ENCODE data around the gene PRPF38B.
A peak's percentile ranks its signal among the peaks of the same experiment; 100 is the strongest.

Gene PRPF38B

DNA sequence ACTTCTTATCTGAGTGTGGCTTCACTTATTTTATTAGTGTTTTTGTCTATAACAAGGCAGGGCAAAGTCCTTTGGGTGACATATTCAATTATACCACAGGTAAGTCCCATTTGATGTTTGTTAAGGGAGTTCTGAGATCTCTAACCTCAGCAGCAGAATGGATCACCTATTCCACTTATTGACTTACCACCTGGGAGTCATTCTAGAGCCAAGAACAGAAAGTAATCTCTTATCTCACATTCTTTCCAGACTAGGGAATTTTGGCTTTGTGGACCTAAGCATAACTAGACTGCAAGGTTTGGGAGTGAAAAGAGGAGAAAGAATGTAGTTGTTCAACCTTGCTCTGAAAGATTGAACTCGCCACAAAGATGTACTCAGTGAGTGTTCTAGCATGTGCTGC is 33.8 kb downstream of the PRPF38B start:
- WGBS (ENCODE audit: extremely low coverage, insufficient coverage, insufficient read length): no CpG with 5 or more reads among the region's 1 CpG
- Histone ChIP-seq H3K79me2 (ENCODE audit: control insufficient read depth, insufficient read depth, low read length, poor library complexity) (peaks cover under 1% of the 10 kb centered on the region), H2BK12ac (ENCODE audit: low read length) (no peak overlapping the region), H3K23ac (ENCODE audit: low read length) (no peak overlapping the region), H4K12ac (ENCODE audit: low read depth, low read length) (no peak overlapping the region), H3K79me1 (ENCODE audit: low read length) (peaks cover 1% of the 10 kb centered on the region), H3K9me3 (ENCODE audit: insufficient read depth, low read depth, low read length) (peaks cover 5% of the 10 kb centered on the region), H3K36me3 (ENCODE audit: control insufficient read depth in 1 of 2, insufficient read depth in 2 of 2, low read length in 2 of 2) (no peaks in the 10 kb centered on the region), H3K9ac (ENCODE audit: low read length) (no peak overlapping the region), H4K8ac (ENCODE audit: low read depth, low read length) (no peak overlapping the region), H3K4me3 (ENCODE audit: low read depth, low read length) (no peak overlapping the region), H3K4me1 (ENCODE audit: control insufficient read depth in 1 of 2, insufficient read depth in 2 of 2, low read length in 2 of 2) (peaks cover 4 to 5% of the 10 kb centered on the region in 2 experiments), H3K27ac (ENCODE audit: low read depth, low read length) (no peak overlapping the region), H4K91ac (ENCODE audit: low read depth, low read length) (no peak overlapping the region), H3K27me3 (ENCODE audit: insufficient read depth, low read length) (no peaks in the 10 kb centered on the region), H2BK5ac (ENCODE audit: low read depth, low read length, poor library complexity) (no peak overlapping the region), H3K4me2 (ENCODE audit: low read length) (no peak overlapping the region), H3K14ac (ENCODE audit: low read length) (no peak overlapping the region), H2AK5ac (ENCODE audit: low read length) (no peak overlapping the region), H2BK120ac (ENCODE audit: insufficient read depth, low read length, poor library complexity) (no peak overlapping the region), H2AFZ (ENCODE audit: insufficient read depth, low read length, poor library complexity) (no peak overlapping the region), H3K18ac (ENCODE audit: low read length) (no peak overlapping the region), H3K4ac (ENCODE audit: low read depth, low read length) (no peak overlapping the region)
- DNase-seq: peak in 1 of 2 donors; percentile 85

GRCh38 chr1:108728327-108728923 is 36.3 kb downstream of the PRPF38B start:
- Histone ChIP-seq H4K12ac (ENCODE audit: low read depth, low read length) (no peak overlapping the region), H3K4me3 (ENCODE audit: low read depth, low read length) (no peak overlapping the region), H4K8ac (ENCODE audit: low read depth, low read length) (no peak overlapping the region), H2BK120ac (ENCODE audit: insufficient read depth, low read length, poor library complexity) (no peak overlapping the region), H2BK12ac (ENCODE audit: low read length) (no peak overlapping the region), H3K79me2 (ENCODE audit: control insufficient read depth, insufficient read depth, low read length, poor library complexity) (no peaks in the 10 kb centered on the region), H3K4me2 (ENCODE audit: low read length) (no peak overlapping the region), H3K27me3 (ENCODE audit: insufficient read depth, low read length) (no peaks in the 10 kb centered on the region), H3K23ac (ENCODE audit: low read length) (no peak overlapping the region), H3K9me3 (ENCODE audit: insufficient read depth, low read depth, low read length) (peaks cover 5% of the 10 kb centered on the region), H3K9ac (ENCODE audit: low read length) (no peak overlapping the region), H3K79me1 (ENCODE audit: low read length) (no peaks in the 10 kb centered on the region), H3K27ac (ENCODE audit: low read depth, low read length) (no peak overlapping the region), H2BK5ac (ENCODE audit: low read depth, low read length, poor library complexity) (no peak overlapping the region), H4K91ac (ENCODE audit: low read depth, low read length) (no peak overlapping the region), H2AK5ac (ENCODE audit: low read length) (no peak overlapping the region), H3K18ac (ENCODE audit: low read length) (no peak overlapping the region), H2AFZ (ENCODE audit: insufficient read depth, low read length, poor library complexity) (no peak overlapping the region), H3K4me1 (ENCODE audit: control insufficient read depth in 1 of 2, insufficient read depth in 2 of 2, low read length in 2 of 2) (peaks cover 3 to 4% of the 10 kb centered on the region in 2 experiments), H3K4ac (ENCODE audit: low read depth, low read length) (no peak overlapping the region), H3K14ac (ENCODE audit: low read length) (no peak overlapping the region), H3K36me3 (ENCODE audit: control insufficient read depth in 1 of 2, insufficient read depth in 2 of 2, low read length in 2 of 2) (no peaks in the 10 kb centered on the region)
- WGBS (ENCODE audit: extremely low coverage, insufficient coverage, insufficient read length): no CpG with 5 or more reads among the region's 8 CpGs
- DNase-seq: no peak

- Histone ChIP-seq H3K27me3 (ENCODE audit: insufficient read depth, low read length) (no peaks in the 10 kb centered on the region), H3K9ac (ENCODE audit: low read length) (no peak overlapping the region), H3K18ac (ENCODE audit: low read length) (no peak overlapping the region), H4K8ac (ENCODE audit: low read depth, low read length) (no peak overlapping the region), H2BK12ac (ENCODE audit: low read length) (no peak overlapping the region), H3K79me2 (ENCODE audit: control insufficient read depth, insufficient read depth, low read length, poor library complexity) (no peaks in the 10 kb centered on the region), H3K4me1 (ENCODE audit: control insufficient read depth in 1 of 2, insufficient read depth in 2 of 2, low read length in 2 of 2) (peaks cover 3 to 4% of the 10 kb centered on the region in 2 experiments), H3K36me3 (ENCODE audit: control insufficient read depth in 1 of 2, insufficient read depth in 2 of 2, low read length in 2 of 2) (no peaks in the 10 kb centered on the region), H3K4me3 (ENCODE audit: low read depth, low read length) (no peak overlapping the region), H3K23ac (ENCODE audit: low read length) (no peak overlapping the region), H3K4ac (ENCODE audit: low read depth, low read length) (no peak overlapping the region), H3K9me3 (ENCODE audit: insufficient read depth, low read depth, low read length) (peaks cover 5% of the 10 kb centered on the region), H4K91ac (ENCODE audit: low read depth, low read length) (no peak overlapping the region), H2AFZ (ENCODE audit: insufficient read depth, low read length, poor library complexity) (no peak overlapping the region), H2BK120ac (ENCODE audit: insufficient read depth, low read length, poor library complexity) (no peak overlapping the region), H2AK5ac (ENCODE audit: low read length) (no peak overlapping the region), H3K4me2 (ENCODE audit: low read length) (no peak overlapping the region), H2BK5ac (ENCODE audit: low read depth, low read length, poor library complexity) (no peak overlapping the region), H3K14ac (ENCODE audit: low read length) (no peak overlapping the region), H3K79me1 (ENCODE audit: low read length) (no peaks in the 10 kb centered on the region), H3K27ac (ENCODE audit: low read depth, low read length) (no peak overlapping the region), H4K12ac (ENCODE audit: low read depth, low read length) (no peak overlapping the region)
- no CpG with 5 or more reads among the region's 4 CpGs for WGBS (ENCODE audit: extremely low coverage, insufficient coverage, insufficient read length)
- DNase-seq: no peak
Measured at GRCh38 chr1:108729481-108729880, 37.4 kb downstream of the PRPF38B start.

DNA sequence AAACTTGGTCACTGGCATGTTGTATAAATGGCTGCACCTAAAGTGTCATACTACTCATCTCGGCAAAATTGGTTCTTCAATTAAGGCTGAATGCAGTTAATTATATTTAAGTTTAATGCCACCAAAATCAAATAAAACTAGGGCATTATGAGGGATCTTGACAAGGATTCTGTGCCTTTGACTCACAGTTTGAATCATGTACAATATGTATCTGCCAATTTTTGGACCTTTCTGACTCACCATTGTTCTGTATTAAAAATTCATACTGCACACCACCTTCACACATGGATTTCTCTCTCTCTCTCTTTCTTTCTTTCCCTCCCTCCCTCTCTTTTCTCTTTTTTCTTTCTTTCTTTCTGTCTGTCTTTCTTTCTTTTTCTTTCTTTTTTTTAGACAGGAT is 40.3 kb downstream of the PRPF38B start:
- Histone ChIP-seq H4K91ac (ENCODE audit: low read depth, low read length) (no peak overlapping the region), H3K79me2 (ENCODE audit: control insufficient read depth, insufficient read depth, low read length, poor library complexity) (no peaks in the 10 kb centered on the region), H3K9ac (ENCODE audit: low read length) (no peak overlapping the region), H2BK12ac (ENCODE audit: low read length) (no peak overlapping the region), H3K79me1 (ENCODE audit: low read length) (no peaks in the 10 kb centered on the region), H3K4me1 (ENCODE audit: control insufficient read depth in 1 of 2, insufficient read depth in 2 of 2, low read length in 2 of 2) (no peaks in the 10 kb centered on the region), H3K4me3 (ENCODE audit: low read depth, low read length) (no peak overlapping the region), H3K27me3 (ENCODE audit: insufficient read depth, low read length) (no peaks in the 10 kb centered on the region), H2AFZ (ENCODE audit: insufficient read depth, low read length, poor library complexity) (no peak overlapping the region), H3K36me3 (ENCODE audit: control insufficient read depth in 1 of 2, insufficient read depth in 2 of 2, low read length in 2 of 2) (no peaks in the 10 kb centered on the region), H3K27ac (ENCODE audit: low read depth, low read length) (no peak overlapping the region), H3K23ac (ENCODE audit: low read length) (no peak overlapping the region), H3K14ac (ENCODE audit: low read length) (no peak overlapping the region), H4K8ac (ENCODE audit: low read depth, low read length) (no peak overlapping the region), H2BK120ac (ENCODE audit: insufficient read depth, low read length, poor library complexity) (no peak overlapping the region), H3K4me2 (ENCODE audit: low read length) (no peak overlapping the region), H3K9me3 (ENCODE audit: insufficient read depth, low read depth, low read length) (peaks cover 4% of the 10 kb centered on the region), H3K18ac (ENCODE audit: low read length) (no peak overlapping the region), H2AK5ac (ENCODE audit: low read length) (no peak overlapping the region), H3K4ac (ENCODE audit: low read depth, low read length) (no peak overlapping the region), H2BK5ac (ENCODE audit: low read depth, low read length, poor library complexity) (no peak overlapping the region), H4K12ac (ENCODE audit: low read depth, low read length) (no peak overlapping the region)
- WGBS (ENCODE audit: extremely low coverage, insufficient coverage, insufficient read length): no CpG with 5 or more reads among the region's 1 CpG
- no peak for DNase-seq
